Measurements from ENCODE around the gene MRPL18. TPM values are rescaled to one million over a fixed set of nuclear protein-coding genes. Genes with fewer than 3 reads are reported as not detected.
A peak's percentile ranks its signal among the peaks of the same experiment; 100 is the strongest.
"Not testable (repeated sequence)": the region's sequence is repeated elsewhere in the genome, so short reads cannot be mapped to it uniquely, and the experiment has no call there.

The MRPL18 gene
- total RNA-seq, 2 experiments from 2014 or later = 85.4 to 91.3 TPM

GRCh38 chr6:159777240-159777904, 12.9 kb upstream of the MRPL18 start:
- Mint-ChIP-seq H3K4me3 (no peak overlapping the region), H3K27ac (no peak overlapping the region), H3K9me3 (ENCODE audit: insufficient read depth) (no peaks in the 10 kb centered on the region), H3K4me1 (ENCODE audit: low read depth) (peaks cover 11% of the 10 kb centered on the region), H3K36me3 (ENCODE audit: low read depth) (peaks cover 73% of the 10 kb centered on the region), H3K27me3 (ENCODE audit: low read depth) (no peaks in the 10 kb centered on the region)
- ChIA-PET CTCF (interaction anchor here (0.9 kb wide), 1 partner anchor 14 kb away, joined by 3 read pairs; no protein-coding TSS in a partner anchor), POLR2A (no interaction called here)
- ATAC-seq (peak; percentile 22), DNase-seq (no peak)

DNA sequence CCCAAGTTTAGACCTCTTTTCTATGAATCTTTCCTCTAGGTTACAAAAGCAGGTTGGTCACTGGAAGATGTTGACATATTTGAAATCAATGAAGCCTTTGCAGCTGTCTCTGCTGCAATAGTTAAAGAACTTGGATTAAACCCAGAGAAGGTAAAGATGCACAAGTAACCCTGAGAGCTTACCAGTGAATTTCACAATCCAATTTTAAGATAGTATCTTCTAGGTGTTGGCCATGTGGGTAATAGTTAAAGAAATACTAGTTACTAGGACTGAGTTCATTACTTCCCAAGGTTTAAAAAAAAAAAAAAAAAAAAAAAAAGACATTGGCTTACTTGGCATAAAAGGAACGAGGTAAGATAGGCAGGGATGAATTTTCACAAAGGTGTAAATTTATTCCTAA, 12.1 kb upstream of the MRPL18 start:
- POLR2A ChIA-PET = no interaction called here
- Mint-ChIP-seq H3K36me3 (ENCODE audit: low read depth) (peaks cover 80% of the 10 kb centered on the region), H3K4me3 (no peak overlapping the region), H3K4me1 (ENCODE audit: low read depth) (peaks cover 19% of the 10 kb centered on the region), H3K9me3 (ENCODE audit: insufficient read depth) (no peaks in the 10 kb centered on the region), H3K27me3 (ENCODE audit: low read depth) (no peaks in the 10 kb centered on the region), H3K27ac (peak overlapping the region; percentile 3)
- CTCF ChIA-PET = interaction anchor here (0.9 kb wide), 1 partner anchor 13 kb away, joined by 3 read pairs; no protein-coding TSS in a partner anchor
- DNase-seq (no peak), ATAC-seq (no peak)

DNA sequence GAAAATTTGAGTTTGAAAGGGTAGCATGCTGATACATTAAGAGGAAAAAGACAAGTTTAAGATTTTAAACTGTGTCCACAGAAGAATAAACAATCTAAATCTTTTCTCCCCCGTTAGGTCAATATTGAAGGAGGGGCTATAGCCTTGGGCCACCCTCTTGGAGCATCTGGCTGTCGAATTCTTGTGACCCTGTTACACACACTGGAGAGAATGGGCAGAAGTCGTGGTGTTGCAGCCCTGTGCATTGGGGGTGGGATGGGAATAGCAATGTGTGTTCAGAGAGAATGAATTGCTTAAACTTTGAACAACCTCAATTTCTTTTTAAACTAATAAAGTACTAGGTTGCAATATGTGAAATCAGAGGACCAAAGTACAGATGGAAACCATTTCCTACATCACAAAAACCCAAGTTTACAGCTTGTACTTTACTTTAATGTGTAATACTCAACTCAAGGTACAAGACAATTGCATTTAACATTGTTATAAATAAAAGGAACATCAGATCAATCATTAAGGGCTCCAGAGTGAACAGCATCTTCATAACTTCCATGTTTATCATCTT, 11.6 kb upstream of the MRPL18 start:
- Mint-ChIP-seq H3K4me1 (ENCODE audit: low read depth) (peaks cover 21% of the 10 kb centered on the region), H3K36me3 (ENCODE audit: low read depth) (peaks cover 83% of the 10 kb centered on the region), H3K27ac (peak overlapping the region; percentile 3), H3K9me3 (ENCODE audit: insufficient read depth) (no peaks in the 10 kb centered on the region), H3K27me3 (ENCODE audit: low read depth) (no peaks in the 10 kb centered on the region), H3K4me3 (no peak overlapping the region)
- DNase-seq (no peak), ATAC-seq (no peak)
- ChIA-PET POLR2A (no interaction called here), CTCF (no interaction called here)

GRCh38 chr6:159788276-159788675, 2.0 kb upstream of the MRPL18 start:
- ChIA-PET CTCF (interaction anchor here (0.6 to 1.1 kb wide), 4 partner anchors 67 to 228 kb away, joined by 3 read pairs; no protein-coding TSS in a partner anchor), POLR2A (interaction anchor here (0.6 to 4.8 kb wide), 10 partner anchors 17 to 260 kb away, joined by 3 to 33 read pairs (median 8); partner anchors contain the start of genes ACAT2, SOD2 and WTAP)
- Mint-ChIP-seq H3K4me3 (peak overlapping the region; percentile 93), H3K27me3 (ENCODE audit: low read depth) (no peaks in the 10 kb centered on the region), H3K4me1 (ENCODE audit: low read depth) (peaks cover 58% of the 10 kb centered on the region), H3K27ac (peak overlapping the region; percentile 89), H3K36me3 (ENCODE audit: low read depth) (peaks cover 75% of the 10 kb centered on the region), H3K9me3 (ENCODE audit: insufficient read depth) (no peaks in the 10 kb centered on the region)
- DNase-seq (peak; percentile 31), ATAC-seq (no peak)

- H3K27me3 Mint-ChIP-seq (ENCODE audit: low read depth) = no peaks in the 10 kb centered on the region
- peaks cover 56% of the 10 kb centered on the region for H3K4me1 Mint-ChIP-seq (ENCODE audit: low read depth)
- DNase-seq (peak; percentile 49), ATAC-seq (peak; percentile 1)
- ChIA-PET CTCF (interaction anchor here (0.6 to 1.1 kb wide), 5 partner anchors 66 to 228 kb away, joined by 3 read pairs; no protein-coding TSS in a partner anchor), POLR2A (interaction anchor here (0.6 to 4.8 kb wide), 11 partner anchors 8 to 259 kb away, joined by 3 to 33 read pairs (median 7); partner anchors contain the start of genes ACAT2, SOD2 and WTAP)
- peak overlapping the region; percentile 89 for H3K27ac Mint-ChIP-seq
- H3K9me3 Mint-ChIP-seq (ENCODE audit: insufficient read depth) = no peaks in the 10 kb centered on the region
- peak overlapping the region; percentile 93 for H3K4me3 Mint-ChIP-seq
- peaks cover 75% of the 10 kb centered on the region for H3K36me3 Mint-ChIP-seq (ENCODE audit: low read depth)
Measured at GRCh38 chr6:159788753-159789376, 1.4 kb upstream of the MRPL18 start.

DNA sequence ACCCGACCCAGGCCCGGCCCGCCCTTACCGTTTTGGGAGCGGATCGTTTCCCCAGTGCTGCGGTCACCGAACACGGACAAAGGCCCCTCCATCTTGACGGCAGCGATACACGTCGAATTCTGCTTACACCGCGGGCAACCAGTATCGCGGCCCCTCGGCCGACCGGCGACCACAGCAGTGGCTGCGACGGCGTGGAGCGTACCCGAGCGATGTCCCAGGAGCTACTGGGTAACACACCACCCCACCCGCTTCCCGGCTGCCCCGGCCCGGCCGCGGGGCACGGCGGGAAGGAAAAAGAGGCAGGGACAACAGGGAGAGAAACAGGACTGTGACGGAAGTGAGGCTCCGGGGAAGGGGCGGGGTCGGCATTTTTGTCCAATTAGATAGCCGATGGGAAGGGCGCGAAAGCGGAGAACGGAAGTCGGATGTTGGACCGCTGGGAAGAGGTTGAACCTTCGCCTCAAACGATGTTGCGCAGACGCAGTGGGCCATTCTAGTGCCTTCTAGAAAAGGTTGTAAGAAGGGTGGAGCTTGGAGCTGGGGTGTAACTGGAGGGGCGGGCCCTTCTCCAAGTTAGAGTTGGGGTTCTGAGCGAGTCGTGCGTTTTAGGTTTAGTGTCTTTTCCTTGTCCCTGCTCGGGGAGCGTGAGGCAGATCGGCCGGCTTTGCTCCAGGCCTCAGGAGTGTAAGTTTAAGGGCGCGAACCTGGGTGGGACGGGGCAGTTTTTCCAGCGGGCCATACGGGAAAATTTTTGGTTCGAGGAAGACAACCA, 704 bp upstream of the MRPL18 start, which contains the start of gene TCP1:
TSS of gene TCP1 (minus strand) at position 226 of the 772 bp plus-strand sequence. CDS start at position 92, 134 bp downstream.
- peak within 1 kb of the TSS; percentile 93 for H3K4me3 Mint-ChIP-seq
- peaks cover 62% of the 10 kb centered on the region for H3K4me1 Mint-ChIP-seq (ENCODE audit: low read depth)
- ATAC-seq = peak; percentile 79
- H3K36me3 Mint-ChIP-seq (ENCODE audit: low read depth) = peaks cover 78% of the 10 kb centered on the region
- DNase-seq = peak; percentile 100
- no peaks in the 10 kb centered on the region for H3K9me3 Mint-ChIP-seq (ENCODE audit: insufficient read depth)
- H3K27ac Mint-ChIP-seq = peak within 1 kb of the TSS; percentile 96
- ChIA-PET POLR2A (interaction anchor here (0.6 to 4.8 kb wide), 24 partner anchors 8 to 280 kb away, joined by 3 to 33 read pairs (median 4); partner anchors contain the start of genes ACAT2, IGF2R, SOD2 and WTAP), CTCF (interaction anchor here (0.5 to 2.9 kb wide), 10 partner anchors 26 to 167 kb away, joined by 3 to 21 read pairs (median 4); partner anchors contain the start of gene WTAP)
- no peaks in the 10 kb centered on the region for H3K27me3 Mint-ChIP-seq (ENCODE audit: low read depth)

DNA sequence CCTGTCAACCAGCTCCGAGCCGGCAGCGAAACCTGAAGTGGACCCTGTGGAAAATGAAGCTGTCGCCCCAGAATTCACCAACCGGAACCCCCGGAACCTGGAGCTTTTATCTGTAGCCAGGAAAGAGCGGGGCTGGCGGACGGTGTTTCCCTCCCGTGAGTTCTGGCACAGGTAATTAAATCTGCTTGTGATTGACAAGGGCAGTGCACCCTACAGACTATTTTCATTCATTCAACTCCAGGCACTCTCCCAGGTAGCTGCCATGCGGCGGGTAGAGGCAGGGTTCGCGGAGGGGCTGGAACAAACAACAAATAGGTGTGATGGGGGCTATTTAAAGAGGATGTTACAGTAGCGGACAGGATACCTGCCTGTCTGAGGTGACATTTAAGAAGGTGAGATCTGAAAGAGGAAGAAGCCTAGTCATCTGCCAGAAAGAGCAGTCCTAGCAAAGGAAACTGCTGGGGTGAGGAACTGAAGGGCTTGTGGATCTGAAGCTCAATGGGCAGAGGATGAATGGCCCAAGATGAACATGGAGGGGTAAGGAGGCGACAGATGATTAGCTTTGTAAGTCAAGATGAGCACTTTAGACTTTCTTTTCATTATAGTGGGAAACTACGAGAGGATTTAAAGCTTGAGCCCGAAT, 810 bp downstream of the MRPL18 start:
- ChIA-PET CTCF (interaction anchor here (0.6 to 2.9 kb wide), 14 partner anchors 9 to 151 kb away, joined by 3 to 21 read pairs (median 3); no protein-coding TSS in a partner anchor), POLR2A (interaction anchor here (0.7 to 4.8 kb wide), 15 partner anchors 10 to 730 kb away, joined by 3 to 33 read pairs (median 6); partner anchors contain the start of genes ACAT2, IGF2R, SOD2 and WTAP)
- Mint-ChIP-seq H3K27ac (peak overlapping the region; percentile 96), H3K27me3 (ENCODE audit: low read depth) (no peaks in the 10 kb centered on the region), H3K9me3 (ENCODE audit: insufficient read depth) (no peaks in the 10 kb centered on the region), H3K4me1 (ENCODE audit: low read depth) (peaks cover 54% of the 10 kb centered on the region), H3K4me3 (peak overlapping the region; percentile 93), H3K36me3 (ENCODE audit: low read depth) (peaks cover 71% of the 10 kb centered on the region)
- ATAC-seq (no peak), DNase-seq (no peak)

DNA sequence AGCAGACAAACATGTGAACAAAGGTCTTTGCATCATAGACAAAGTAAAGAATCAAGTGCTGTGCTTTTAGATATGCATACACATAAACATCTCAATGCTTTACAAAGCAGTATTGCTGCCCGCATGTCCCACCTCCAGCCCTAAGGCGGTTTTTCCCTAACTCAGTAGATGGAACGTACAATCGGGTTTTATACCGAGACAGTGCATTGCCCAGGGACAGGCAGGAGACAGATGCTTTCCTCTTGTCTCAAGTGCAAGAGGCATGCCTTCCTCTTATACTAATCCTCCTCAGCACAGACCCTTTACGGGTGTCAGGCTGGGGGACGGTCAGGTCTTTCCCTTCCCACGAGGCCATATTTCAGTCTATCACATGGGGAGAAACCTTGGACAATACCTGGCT, 4.7 kb downstream of the MRPL18 start:
- H3K27me3 Mint-ChIP-seq (ENCODE audit: low read depth); ATAC-seq; H3K9me3 Mint-ChIP-seq (ENCODE audit: insufficient read depth); CTCF ChIA-PET; POLR2A ChIA-PET; DNase-seq; H3K4me3 Mint-ChIP-seq: not testable (repeated sequence)
- H3K4me1 Mint-ChIP-seq (ENCODE audit: low read depth) = peaks cover 38% of the 10 kb centered on the region
- peaks cover 76% of the 10 kb centered on the region for H3K36me3 Mint-ChIP-seq (ENCODE audit: low read depth)
- peak overlapping the region; percentile 43 for H3K27ac Mint-ChIP-seq

DNA sequence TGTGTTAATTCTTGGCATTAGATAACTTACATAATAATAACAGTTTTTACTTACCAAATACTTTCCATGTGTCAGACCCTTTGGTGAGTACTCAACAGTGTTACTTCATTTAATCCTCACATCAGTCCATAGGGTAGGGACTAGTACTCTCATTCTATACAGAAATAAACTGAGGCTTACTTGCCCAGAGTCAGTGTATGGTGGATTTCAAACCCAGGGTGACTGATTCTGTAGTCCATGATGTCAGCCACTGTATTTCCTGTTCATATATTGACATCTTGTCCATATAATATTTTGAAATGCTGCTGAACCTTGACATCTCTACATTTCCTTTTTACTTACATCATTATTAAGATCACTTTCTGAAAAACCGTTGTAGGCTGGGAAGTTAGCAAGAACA, 7.3 kb downstream of the MRPL18 start:
- Mint-ChIP-seq H3K4me3 (no peak overlapping the region), H3K36me3 (ENCODE audit: low read depth) (peaks cover 59% of the 10 kb centered on the region), H3K9me3 (ENCODE audit: insufficient read depth) (no peaks in the 10 kb centered on the region), H3K27me3 (ENCODE audit: low read depth) (no peaks in the 10 kb centered on the region), H3K27ac (no peak overlapping the region), H3K4me1 (ENCODE audit: low read depth) (peaks cover 24% of the 10 kb centered on the region)
- ChIA-PET POLR2A (no interaction called here), CTCF (no interaction called here)
- ATAC-seq (no peak), DNase-seq (no peak)

GRCh38 chr6:159800141-159800865, 10.0 kb downstream of the MRPL18 start, which contains the start of gene PNLDC1:
TSS of gene PNLDC1 (plus strand) at chr6:159800276. CDS start at chr6:159800308, 32 bp downstream.
- no peaks in the 10 kb centered on the region for H3K9me3 Mint-ChIP-seq (ENCODE audit: insufficient read depth)
- peaks cover 37% of the 10 kb centered on the region for H3K36me3 Mint-ChIP-seq (ENCODE audit: low read depth)
- ChIA-PET POLR2A (no interaction called here), CTCF (no interaction called here)
- peaks cover 5% of the 10 kb centered on the region for H3K4me1 Mint-ChIP-seq (ENCODE audit: low read depth)
- no peak within 1 kb of the TSS for H3K4me3 Mint-ChIP-seq
- H3K27ac Mint-ChIP-seq = no peak within 1 kb of the TSS
- ATAC-seq (peak; percentile 6), DNase-seq (no peak)
- no peaks in the 10 kb centered on the region for H3K27me3 Mint-ChIP-seq (ENCODE audit: low read depth)
